ENCODE data around the gene TMEM42.

Gene TMEM42

GRCh38 chr3:44903314-44903713, 41.6 kb downstream of the TMEM42 start (continued):
- no peak for TF ChIP-seq ZNF565 (CRISPR knock-in tag; conservative IDR thresholded peaks at IDR 0.05; ENCODE audit: low read depth)

GRCh38 chr3:44903751-44904150, 42.0 kb downstream of the TMEM42 start:
- ATAC-seq = peak; percentile 24; the same call in 2 of the 3 replicates
- no peak for TF ChIP-seq GLIS3 (CRISPR knock-in tag; IDR thresholded peaks at IDR 0.05)
- TF ChIP-seq CSDC2 (CRISPR knock-in tag; IDR thresholded peaks at IDR 0.05) = no peak
- no peak for TF ChIP-seq OSR1 (CRISPR knock-in tag; IDR thresholded peaks at IDR 0.05)
- no peak for TF ChIP-seq CSRNP3 (CRISPR knock-in tag; IDR thresholded peaks at IDR 0.05)
- TF ChIP-seq ZC3H10 (CRISPR knock-in tag; IDR thresholded peaks at IDR 0.05) = no peak
- TF ChIP-seq SNAI2 (CRISPR knock-in tag; IDR thresholded peaks at IDR 0.05) = no peak
- no peak for TF ChIP-seq ZNF565 (CRISPR knock-in tag; conservative IDR thresholded peaks at IDR 0.05; ENCODE audit: low read depth)
- TF ChIP-seq ZNF70 (CRISPR knock-in tag; IDR thresholded peaks at IDR 0.05) = no peak
- TF ChIP-seq CREB5 (CRISPR knock-in tag; IDR thresholded peaks at IDR 0.05; ENCODE audit: low read depth) = no peak
- TF ChIP-seq TSHZ2 (CRISPR knock-in tag; IDR thresholded peaks at IDR 0.05) = no peak
- no peak for TF ChIP-seq ARNTL (CRISPR knock-in tag; IDR thresholded peaks at IDR 0.05; ENCODE audit: borderline replicate concordance, low read depth)
- no peak for TF ChIP-seq POU6F1 (CRISPR knock-in tag; IDR thresholded peaks at IDR 0.05; ENCODE audit: borderline replicate concordance, low read depth)
- TF ChIP-seq TCF4 (CRISPR knock-in tag; IDR thresholded peaks at IDR 0.05; ENCODE audit: borderline replicate concordance) = no peak
- TF ChIP-seq ZNF8 (CRISPR knock-in tag; IDR thresholded peaks at IDR 0.05) = no peak
- TF ChIP-seq PPARA (CRISPR knock-in tag; IDR thresholded peaks at IDR 0.05; ENCODE audit: borderline replicate concordance) = no peak
- TF ChIP-seq RARB (CRISPR knock-in tag; IDR thresholded peaks at IDR 0.05) = no peak
- no peak for TF ChIP-seq ZFP30 (CRISPR knock-in tag; IDR thresholded peaks at IDR 0.05)
- no peak for TF ChIP-seq ZFP3 (CRISPR knock-in tag; IDR thresholded peaks at IDR 0.05)
- no peak for TF ChIP-seq TOX (CRISPR knock-in tag; IDR thresholded peaks at IDR 0.05; ENCODE audit: borderline replicate concordance)
- no peak for TF ChIP-seq PATZ1 (CRISPR knock-in tag; IDR thresholded peaks at IDR 0.05; ENCODE audit: borderline replicate concordance)

GRCh38 chr3:44905446-44906157, 43.9 kb downstream of the TMEM42 start:
- no peak for ATAC-seq
- TF ChIP-seq GLIS3 (CRISPR knock-in tag; IDR thresholded peaks at IDR 0.05) = no peak
- TF ChIP-seq TSHZ2 (CRISPR knock-in tag; IDR thresholded peaks at IDR 0.05) = no peak
- TF ChIP-seq SNAI2 (CRISPR knock-in tag; IDR thresholded peaks at IDR 0.05) = no peak
- TF ChIP-seq ZFP30 (CRISPR knock-in tag; IDR thresholded peaks at IDR 0.05) = no peak
- TF ChIP-seq ISL1 (CRISPR knock-in tag; IDR thresholded peaks at IDR 0.05) = no peak
- no peak for TF ChIP-seq CREB5 (CRISPR knock-in tag; IDR thresholded peaks at IDR 0.05; ENCODE audit: low read depth)
- no peak for TF ChIP-seq CSRNP3 (CRISPR knock-in tag; IDR thresholded peaks at IDR 0.05)
- TF ChIP-seq RARB (CRISPR knock-in tag; IDR thresholded peaks at IDR 0.05) = no peak
- no peak for TF ChIP-seq ZFP3 (CRISPR knock-in tag; IDR thresholded peaks at IDR 0.05)
- TF ChIP-seq OSR1 (CRISPR knock-in tag; IDR thresholded peaks at IDR 0.05) = no peak
- no peak for TF ChIP-seq TOX (CRISPR knock-in tag; IDR thresholded peaks at IDR 0.05; ENCODE audit: borderline replicate concordance)
- no peak for TF ChIP-seq ZNF565 (CRISPR knock-in tag; conservative IDR thresholded peaks at IDR 0.05; ENCODE audit: low read depth)

All from SK-N-SH treated with all-trans-retinoic acid at 6 μM for 48 hours (cell line).